Activated T-cell treated with anti-CD3 and anti-CD28 coated beads, Interleukin-2, amount 50 U/mL, for 1 hour (primary cell): ENCODE measurements around the gene DCTN3.

ENCODE experiments used
- DNase-seq: peaks from one replicate; pipeline ENCODE4 v3.0.0-alpha.2; 2020

The DCTN3 gene

DNA sequence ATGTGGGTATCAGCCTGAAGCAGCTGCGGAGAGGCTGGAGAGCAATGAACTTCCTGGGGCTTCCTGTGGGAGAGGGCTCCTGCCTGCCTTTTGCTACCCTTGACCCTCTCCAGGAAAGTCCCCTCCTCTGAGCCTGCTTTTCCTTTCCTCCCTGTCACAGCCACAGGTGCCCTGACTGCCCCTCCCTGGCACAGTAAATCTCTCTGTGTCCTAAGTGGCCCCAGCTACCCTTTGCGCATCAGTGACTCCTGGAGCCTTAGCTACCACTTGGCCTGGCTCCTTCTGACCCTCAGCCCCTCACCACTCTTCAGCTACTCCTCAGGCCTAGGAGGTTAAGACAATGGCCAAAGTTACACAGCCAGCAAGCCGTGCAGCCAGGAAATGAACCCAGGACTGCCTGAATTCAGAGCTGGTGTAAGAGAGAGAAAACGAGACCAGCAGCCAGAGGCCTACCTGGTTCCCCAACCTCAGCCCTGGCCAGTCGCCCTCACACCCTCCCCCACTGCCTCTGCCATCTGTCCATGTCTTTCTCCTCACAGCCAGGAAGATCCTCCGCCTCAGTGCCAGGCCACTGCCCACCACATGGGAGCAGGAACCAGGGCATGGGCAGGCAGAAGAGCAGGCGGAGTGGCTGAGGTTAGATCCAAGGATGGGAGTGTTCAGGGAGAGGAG, 49.4 kb downstream of the DCTN3 start:
- no peak for DNase-seq

DNA sequence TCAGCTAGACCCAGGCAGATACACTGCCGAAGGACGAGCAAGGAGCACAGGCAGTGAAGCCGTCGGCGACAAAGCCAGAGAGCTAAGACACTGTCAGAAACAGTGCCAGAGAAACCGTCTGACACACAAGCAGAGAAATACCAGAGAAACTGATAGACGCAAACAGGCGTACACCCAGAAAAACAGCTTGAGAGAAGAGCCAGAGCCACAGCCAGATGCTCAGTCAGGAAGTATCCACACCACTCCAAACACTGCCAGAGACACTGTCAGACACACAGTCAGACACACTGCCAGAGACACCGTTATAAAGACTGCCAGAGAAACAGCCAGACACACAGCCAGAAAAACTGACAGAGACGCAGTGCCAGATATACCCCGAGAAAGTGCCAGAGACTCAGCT, 49.9 kb downstream of the DCTN3 start:
- DNase-seq = no peak

DNA sequence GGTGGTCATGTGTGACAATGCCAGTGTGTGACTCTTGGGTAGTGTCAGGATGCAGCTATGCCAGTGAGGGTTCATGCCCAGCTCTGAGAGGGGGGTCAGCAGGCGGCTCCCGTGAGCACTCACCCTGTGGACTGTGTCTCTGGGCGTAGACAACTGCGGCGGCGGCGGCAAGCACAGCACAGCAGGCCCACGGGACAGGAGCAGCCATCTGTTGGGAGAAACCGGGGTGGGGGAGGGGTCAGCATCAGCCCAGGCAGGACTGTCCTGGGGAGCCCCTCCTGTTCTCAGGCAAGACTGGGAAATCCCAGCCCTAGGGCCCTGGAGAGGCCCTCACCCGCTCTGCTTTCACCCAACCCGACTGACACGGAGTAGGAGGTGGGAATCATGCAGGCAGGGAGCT, 51.5 kb downstream of the DCTN3 start:
- no peak for DNase-seq

DNA sequence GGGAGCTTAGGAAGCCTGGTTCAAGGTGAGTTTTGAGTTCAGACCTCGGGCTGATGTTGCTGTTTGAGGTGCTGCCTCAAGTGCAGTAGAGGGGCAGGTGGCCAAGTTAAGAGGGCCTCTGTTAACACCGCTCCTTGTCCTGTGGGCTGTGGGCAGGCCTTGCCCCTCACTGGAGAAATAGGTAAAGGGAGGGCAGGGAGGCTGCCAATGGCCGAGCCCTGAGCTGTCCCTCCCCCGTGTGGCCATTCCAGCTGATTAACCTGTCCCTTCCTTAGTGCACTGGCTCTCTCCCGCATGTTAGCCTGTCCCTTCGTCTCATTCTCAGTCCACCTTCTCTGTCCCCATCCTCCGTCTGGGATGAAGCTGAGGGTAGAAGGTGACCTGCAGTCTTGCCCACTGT, 52.2 kb downstream of the DCTN3 start:
- no peak for DNase-seq

DNA sequence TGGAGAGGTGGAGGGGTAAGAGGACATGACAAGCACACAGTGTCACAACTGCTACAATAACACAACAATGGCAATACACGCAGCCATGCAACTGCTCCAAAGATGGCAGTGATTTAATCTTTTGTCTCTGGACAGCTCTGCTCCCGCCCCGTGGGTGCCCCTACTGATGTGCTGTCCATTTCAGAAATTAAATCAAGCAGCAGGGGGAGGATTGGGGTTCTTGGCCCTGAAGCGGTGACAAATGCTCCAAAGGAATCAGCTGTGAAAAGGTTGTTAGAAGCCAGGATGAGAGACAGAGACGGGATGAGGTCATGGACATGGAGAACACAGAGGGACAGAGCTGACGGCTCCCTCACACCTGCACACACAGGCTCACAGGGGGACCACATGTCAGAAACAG, 53.3 kb downstream of the DCTN3 start:
- DNase-seq = no peak

DNA sequence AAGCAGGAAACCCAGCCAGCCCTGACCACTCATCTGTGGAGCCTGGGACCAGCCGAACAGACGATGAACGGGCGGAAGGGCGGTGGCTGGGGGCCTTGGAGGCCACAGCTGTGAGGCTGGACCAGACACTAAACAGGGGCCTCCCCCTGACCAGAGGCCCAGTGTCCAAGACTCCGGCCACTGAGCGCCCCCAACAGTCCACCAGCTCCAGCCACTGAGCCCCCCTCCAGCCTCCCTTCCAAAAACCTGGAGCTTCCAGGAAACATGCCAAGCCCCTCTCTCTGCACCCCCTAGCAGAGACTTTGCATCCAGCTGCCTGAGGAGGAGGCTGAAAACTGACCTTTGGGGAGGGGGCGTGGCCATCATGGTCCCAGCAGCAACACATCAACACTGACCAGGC, 54.0 kb downstream of the DCTN3 start:
- no peak for DNase-seq

DNA sequence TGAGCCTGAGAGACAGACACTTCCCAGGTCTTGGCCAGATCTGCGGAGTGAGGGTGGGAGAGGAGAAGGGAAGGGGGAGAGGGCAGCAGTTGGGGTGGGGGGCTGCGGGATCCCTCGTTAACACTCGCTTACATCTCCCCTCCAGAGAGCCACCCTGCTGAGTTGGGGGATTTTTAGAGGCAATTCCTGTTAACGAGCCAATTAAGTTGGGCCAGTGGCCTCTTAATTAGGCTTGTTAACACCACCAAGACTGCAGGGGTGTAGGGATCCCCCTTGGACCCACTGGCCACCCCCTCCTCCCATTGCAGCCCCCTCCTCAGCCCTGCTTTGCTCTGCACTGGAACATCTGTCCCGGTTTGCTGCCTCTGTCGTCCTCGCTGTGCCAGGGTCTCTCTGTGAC, 54.4 kb downstream of the DCTN3 start:
- DNase-seq = no peak

DNA sequence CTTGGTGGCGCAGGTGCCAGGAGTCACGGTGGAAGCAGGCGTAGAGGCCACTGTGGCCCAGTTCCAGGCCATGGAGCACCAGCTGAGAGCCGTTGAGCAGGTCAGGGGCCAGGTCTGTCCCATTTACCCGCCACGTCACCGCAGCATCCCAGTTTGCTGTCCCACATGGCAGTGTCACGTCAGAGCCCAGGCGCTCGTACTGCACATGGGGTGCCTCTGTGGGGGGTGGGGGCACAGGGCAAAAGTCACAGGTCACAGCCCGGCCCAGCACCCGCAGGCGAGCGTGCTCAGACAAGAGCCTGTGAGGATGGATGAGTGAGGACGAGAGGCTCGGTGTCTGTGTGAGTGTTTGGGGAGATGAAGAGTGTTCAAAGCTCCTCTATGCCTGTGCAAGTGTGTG, 55.7 kb downstream of the DCTN3 start:
- no peak for DNase-seq
